Activated B cell treated with CpG ODN at 0.5 μM for 24 hours (primary cell): ENCODE data around the gene CLIP3. TPM values are rescaled to one million over a fixed set of nuclear protein-coding genes. Genes with fewer than 3 reads are reported as not detected.

Source experiments
- ATAC-seq: fragments of 200-7000 bp; cut with Tn5 transposase; one replicate; pipeline ENCODE4 v1.10.0; 2021; ENCODE audit warnings: low read depth, mild to moderate bottlenecking, moderate library complexity
- CTCF ChIA-PET: fragments of 350-600 bp; sonication (Branson Sonifier 250); formaldehyde crosslinking; loops from one replicate; lab custom pipeline; 2021; ENCODE audit warnings: antibody characterized with exemption; lab: Charles Lee
- POLR2A ChIA-PET: fragments of 350-600 bp; sonication (Branson Sonifier 250); formaldehyde crosslinking; loops from one replicate; lab custom pipeline; 2021; ENCODE audit warnings: antibody characterized with exemption; lab: Charles Lee
- DNase-seq: peaks from one replicate; pipeline ENCODE4 v3.0.0; 2022
- H3K27ac Mint-ChIP-seq: one replicate; pipeline ENCODE4 v1.8.0; 2020; ENCODE audit warnings: mixed read lengths
- H3K27me3 Mint-ChIP-seq: one replicate; pipeline ENCODE4 v1.8.0; 2021; ENCODE audit warnings: mixed read lengths
- H3K36me3 Mint-ChIP-seq: one replicate; pipeline ENCODE4 v1.8.0; 2021; ENCODE audit warnings: low read depth, mixed read lengths
- H3K4me1 Mint-ChIP-seq: one replicate; pipeline ENCODE4 v1.8.0; 2021; ENCODE audit warnings: mixed read lengths
- H3K4me3 Mint-ChIP-seq: one replicate; pipeline ENCODE4 v1.8.0; 2020; ENCODE audit warnings: mild to moderate bottlenecking, mixed read lengths
- H3K9me3 Mint-ChIP-seq: one replicate; pipeline ENCODE4 v1.8.0; 2020; ENCODE audit warnings: mixed read lengths
- CTCF ChIP-seq: fragments of 200-600 bp; IDR thresholded peaks from one replicate; pipeline ENCODE4 v1.8.0; 2022; ENCODE audit warnings: antibody characterized with exemption, mild to moderate bottlenecking
- intact Hi-C: fragments of 100-400 bp; cut with micrococcal nuclease; formaldehyde crosslinking; loops from one replicate; pipeline ENCODE4 v1.15.1; 2024
- total RNA-seq: library from RNA; stranded (reverse); gene quantifications from 2 replicates; pipeline ENCODE4 v1.2.3, GENCODE V29; 2022

CLIP3 gene
- total RNA-seq, 1 donor from 2014 or later: 0.62 TPM

- intact Hi-C loops: no loop called here
- H3K27me3 Mint-ChIP-seq: peaks cover 1% of the 10 kb centered on the region
- no peaks in the 10 kb centered on the region for H3K9me3 Mint-ChIP-seq
- H3K4me3 Mint-ChIP-seq: no peak overlapping the region
- ATAC-seq (no peak), DNase-seq (no peak)
- no peak for TF ChIP-seq CTCF
- peaks cover 8% of the 10 kb centered on the region for H3K36me3 Mint-ChIP-seq
- ChIA-PET CTCF (no interaction called here), POLR2A (interaction anchor here (0.7 kb wide), 1 partner anchor 90 kb away, joined by 9 read pairs; no protein-coding TSS in a partner anchor)
- H3K4me1 Mint-ChIP-seq: peaks cover 9% of the 10 kb centered on the region
- H3K27ac Mint-ChIP-seq: no peak overlapping the region
Observed at GRCh38 chr19:36030264-36031148, 2.2 kb downstream of the CLIP3 start.

GRCh38 chr19:36028313-36029041 is 4.2 kb downstream of the CLIP3 start:
- no peak for TF ChIP-seq CTCF
- Mint-ChIP-seq H3K4me1 (peaks cover 9% of the 10 kb centered on the region), H3K27ac (no peak overlapping the region), H3K27me3 (peaks cover 1% of the 10 kb centered on the region), H3K4me3 (no peak overlapping the region), H3K36me3 (peaks cover 6% of the 10 kb centered on the region), H3K9me3 (no peaks in the 10 kb centered on the region)
- no peak for DNase-seq
- POLR2A ChIA-PET: interaction anchor here (0.7 kb wide), 1 partner anchor 254 kb away, joined by 4 read pairs; no protein-coding TSS in a partner anchor
- ATAC-seq: no peak
- CTCF ChIA-PET: no interaction called here
- intact Hi-C loops: no loop called here

GRCh38 chr19:36027696-36028095 is 5.0 kb downstream of the CLIP3 start:
- TF ChIP-seq CTCF: no peak

GRCh38 chr19:36026091-36026876 is 6.4 kb downstream of the CLIP3 start:
- Mint-ChIP-seq H3K9me3 (no peaks in the 10 kb centered on the region), H3K27ac (no peak overlapping the region), H3K27me3 (no peaks in the 10 kb centered on the region), H3K4me3 (no peak overlapping the region), H3K4me1 (no peaks in the 10 kb centered on the region), H3K36me3 (peaks cover 13% of the 10 kb centered on the region)
- DNase-seq (no peak), ATAC-seq (no peak)
- POLR2A ChIA-PET: no interaction called here
- CTCF ChIA-PET: no interaction called here
- TF ChIP-seq CTCF: no peak
- intact Hi-C loops: no loop called here

More at GRCh38 chr19:36027696-36028095, 5.0 kb downstream of the CLIP3 start:
- H3K27ac Mint-ChIP-seq: no peak overlapping the region
- intact Hi-C loops: no loop called here
- CTCF ChIA-PET: no interaction called here
- no peak overlapping the region for H3K4me3 Mint-ChIP-seq
- DNase-seq (no peak), ATAC-seq (no peak)
- peaks cover 1% of the 10 kb centered on the region for H3K27me3 Mint-ChIP-seq
- H3K9me3 Mint-ChIP-seq: no peaks in the 10 kb centered on the region
- H3K36me3 Mint-ChIP-seq: peaks cover 11% of the 10 kb centered on the region
- peaks cover 6% of the 10 kb centered on the region for H3K4me1 Mint-ChIP-seq
- POLR2A ChIA-PET: no interaction called here
